A172 (cell line): ENCODE measurements around the gene CLTB. TPM values are rescaled to one million over a fixed set of nuclear protein-coding genes. Genes with fewer than 3 reads are reported as not detected.
A peak's percentile ranks its signal among the peaks of the same experiment; 100 is the strongest.
"Not testable (repeated sequence)": the region's sequence is repeated elsewhere in the genome, so short reads cannot be mapped to it uniquely, and the experiment has no call there.

Source experiments
- DNase-seq: peaks from one replicate; pipeline ENCODE4 v3.0.0-alpha.2; 2015; ENCODE audit warnings: low spot score
- total RNA-seq: library from RNA; depleted of rRNA; stranded (reverse); fragments of >200 nt; shearing (Covaris generic); gene quantifications from 2 replicates; pipeline ENCODE4 v1.2.3, GENCODE V29; 2014; rRNA removed

CLTB gene, protein sequence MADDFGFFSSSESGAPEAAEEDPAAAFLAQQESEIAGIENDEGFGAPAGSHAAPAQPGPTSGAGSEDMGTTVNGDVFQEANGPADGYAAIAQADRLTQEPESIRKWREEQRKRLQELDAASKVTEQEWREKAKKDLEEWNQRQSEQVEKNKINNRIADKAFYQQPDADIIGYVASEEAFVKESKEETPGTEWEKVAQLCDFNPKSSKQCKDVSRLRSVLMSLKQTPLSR
- 193 and 203 TPM in 2 replicates for total RNA-seq

DNA sequence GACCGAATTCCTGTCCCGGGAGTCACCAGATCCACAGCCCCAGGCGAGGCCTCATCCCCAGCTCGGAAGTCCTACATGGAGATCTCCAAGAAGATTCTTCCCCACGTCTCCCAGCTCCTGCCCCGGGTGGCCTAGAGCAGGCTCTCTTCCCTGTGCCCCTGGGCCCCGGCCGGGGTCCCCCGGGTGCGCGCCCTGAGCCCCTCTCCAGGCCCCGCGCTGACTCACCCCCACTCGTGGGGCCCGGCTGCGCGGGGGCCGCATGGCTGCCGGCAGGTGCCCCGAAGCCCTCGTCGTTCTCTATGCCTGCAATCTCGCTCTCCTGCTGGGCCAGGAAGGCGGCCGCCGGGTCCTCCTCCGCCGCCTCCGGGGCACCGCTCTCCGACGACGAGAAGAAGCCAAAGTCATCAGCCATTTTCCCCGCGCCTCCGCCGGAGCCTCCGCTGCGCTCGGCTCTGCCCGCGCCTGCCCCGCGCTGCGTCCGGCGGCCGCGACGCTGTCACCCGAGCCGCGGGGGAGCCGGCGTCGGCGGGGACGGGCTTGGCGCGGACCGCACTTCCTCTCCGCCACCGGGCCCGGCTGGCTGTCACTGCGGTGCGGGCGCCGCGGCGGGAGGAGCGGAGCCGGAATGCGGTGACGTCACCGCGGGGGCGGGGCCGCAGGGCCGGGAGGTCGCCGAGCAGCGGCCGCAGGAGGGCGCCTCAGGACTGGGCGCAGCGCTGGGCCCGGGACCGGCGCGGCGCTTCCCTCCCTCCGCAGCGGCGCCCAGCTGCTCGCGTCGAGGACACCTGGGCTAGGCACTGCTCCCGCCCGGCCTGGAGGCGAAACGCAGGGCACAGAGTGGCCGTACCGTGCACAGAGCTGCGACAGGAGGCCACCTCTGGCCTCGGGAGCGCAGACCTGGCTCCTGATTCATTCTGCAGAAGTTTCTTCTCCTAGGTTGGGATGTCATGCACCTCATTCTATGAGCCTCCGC, at the start of gene CLTB:
Gene CLTB (minus strand): TSS at position 588 of the 973 bp plus-strand sequence. CDS start 176 bp downstream, at position 412.
- DNase-seq, result peak; percentile 72

DNA sequence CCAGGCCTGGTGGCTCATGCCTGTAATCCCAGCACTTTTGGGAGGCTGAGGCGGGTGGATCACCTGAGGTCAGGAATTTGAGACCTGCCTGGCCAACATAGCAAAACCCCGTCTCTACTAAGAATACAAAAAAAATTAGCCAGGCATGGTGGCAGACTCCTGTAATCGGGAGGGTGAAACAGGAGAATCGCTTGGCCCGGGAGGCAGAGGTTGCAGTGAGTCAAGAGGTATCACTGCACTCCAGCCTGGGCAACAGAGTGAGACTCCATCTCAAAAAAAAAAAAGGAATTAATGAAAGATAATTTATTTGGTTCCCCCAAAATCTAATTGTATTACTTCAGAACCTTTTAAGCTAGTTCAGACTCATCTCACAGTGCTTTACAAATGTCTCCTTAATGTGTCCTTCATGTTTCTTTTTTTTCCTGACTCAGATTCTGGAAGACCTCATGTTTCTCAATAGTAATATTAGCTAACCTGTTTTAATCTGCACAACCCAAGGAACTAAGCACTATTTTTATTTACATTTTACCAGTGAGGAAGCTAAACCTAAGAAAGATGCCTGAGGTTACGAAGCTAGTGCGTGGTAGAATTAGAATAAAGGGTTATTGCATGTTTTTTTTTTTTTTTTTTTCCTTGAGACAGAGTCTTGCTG, 46.9 kb upstream of the CLTB start:
- DNase-seq, result no peak

DNA sequence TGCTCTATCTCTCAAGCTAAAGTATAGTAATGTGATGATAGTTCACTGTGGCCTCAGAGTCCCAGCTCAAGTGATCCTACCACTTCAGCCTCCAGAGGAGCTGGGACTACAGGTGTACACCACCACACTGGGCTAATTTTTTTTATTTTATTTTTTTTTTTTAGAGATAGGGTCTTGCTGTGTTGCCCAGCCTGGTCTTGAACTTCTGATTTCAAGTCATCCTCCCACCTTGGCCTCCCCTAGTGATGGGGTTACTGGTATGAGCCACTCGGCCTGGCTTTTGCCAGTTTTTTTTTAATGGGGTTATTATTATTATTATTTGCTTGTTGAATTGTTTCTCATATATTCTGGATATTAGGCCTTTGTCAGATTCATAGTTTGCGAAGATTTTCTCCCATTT, 45.0 kb upstream of the CLTB start:
- no peak for DNase-seq

DNA sequence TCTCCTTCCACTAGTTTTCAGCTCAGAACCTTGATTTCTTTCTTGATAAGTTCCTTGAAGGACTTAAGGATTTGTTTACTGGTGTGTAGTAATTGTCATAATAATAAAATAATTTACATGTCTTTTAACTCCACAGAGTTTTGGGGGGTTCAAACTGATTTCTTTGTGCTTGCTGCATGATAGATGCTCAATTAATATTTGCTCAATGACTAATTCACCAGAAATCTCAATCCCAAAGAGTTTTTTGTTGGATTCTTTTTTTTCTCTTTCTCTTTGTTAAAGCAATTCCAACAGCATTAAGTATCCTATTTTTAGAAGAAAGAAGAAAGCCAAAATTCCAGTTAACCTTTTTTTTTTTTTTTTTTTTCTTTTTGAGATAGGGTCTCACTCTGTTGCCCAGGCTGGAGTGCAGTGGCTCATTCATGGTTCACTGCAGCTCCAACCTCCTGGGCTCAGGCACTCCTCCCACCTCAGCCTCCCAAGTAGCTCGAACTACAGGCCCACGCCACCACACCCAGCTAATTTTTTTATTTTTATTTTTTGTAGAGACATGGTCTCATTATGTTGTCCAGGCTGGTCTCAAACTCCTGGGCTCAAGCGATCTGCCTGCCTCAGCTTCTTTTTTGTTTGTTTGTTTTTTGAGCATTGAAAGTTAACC, 42.7 kb upstream of the CLTB start:
- no peak for DNase-seq

DNA sequence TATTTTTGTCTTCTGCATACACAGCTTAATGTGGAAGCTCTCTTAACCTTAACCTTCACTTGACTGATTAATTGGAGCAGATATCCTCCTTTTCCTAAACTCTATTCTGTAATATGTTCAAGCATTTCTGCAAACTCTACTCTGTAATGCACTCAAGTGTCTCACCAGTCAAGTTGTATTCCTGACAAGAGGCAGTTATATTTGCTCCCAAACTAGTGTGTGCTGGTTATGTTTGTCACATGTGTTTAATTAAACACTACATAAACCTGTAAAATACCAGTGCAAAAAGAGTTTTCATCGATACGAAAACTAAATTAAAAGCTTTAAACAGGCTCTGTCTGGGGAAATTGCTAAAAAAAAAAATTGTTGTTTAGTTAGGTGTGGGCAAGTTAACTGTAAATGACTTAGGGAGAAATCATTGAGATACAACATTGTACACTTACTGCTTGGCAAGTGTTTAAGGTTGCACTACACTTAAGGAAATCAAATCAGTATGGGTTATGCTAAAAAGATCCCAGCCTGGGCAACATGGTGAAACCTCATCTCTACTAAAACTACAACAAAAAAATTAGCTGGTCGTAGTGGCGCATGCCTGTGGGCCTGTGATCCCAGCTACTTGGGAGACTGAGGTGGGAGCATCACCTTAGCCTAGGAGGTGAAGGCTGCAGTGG, 38.5 kb upstream of the CLTB start:
- DNase-seq, result no peak

DNA sequence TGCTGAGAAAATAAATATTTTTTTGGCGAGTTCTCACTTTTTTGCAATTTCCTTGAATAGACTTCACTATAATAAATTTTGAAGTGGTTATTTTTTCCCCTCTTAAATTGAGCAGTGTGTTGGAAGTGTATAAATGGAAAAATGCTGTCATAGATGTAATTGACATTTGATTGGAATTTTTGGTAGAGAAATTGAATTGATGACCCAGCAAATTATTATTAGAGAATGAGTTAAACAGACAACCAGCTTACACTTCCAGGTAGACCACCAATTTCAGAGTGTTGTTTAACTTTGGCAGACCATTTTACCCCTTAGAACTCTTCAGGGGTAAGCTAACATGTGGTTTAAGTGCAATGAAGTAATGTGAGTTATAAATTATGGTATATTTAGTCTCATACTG, 33.7 kb upstream of the CLTB start:
- DNase-seq, result no peak

DNA sequence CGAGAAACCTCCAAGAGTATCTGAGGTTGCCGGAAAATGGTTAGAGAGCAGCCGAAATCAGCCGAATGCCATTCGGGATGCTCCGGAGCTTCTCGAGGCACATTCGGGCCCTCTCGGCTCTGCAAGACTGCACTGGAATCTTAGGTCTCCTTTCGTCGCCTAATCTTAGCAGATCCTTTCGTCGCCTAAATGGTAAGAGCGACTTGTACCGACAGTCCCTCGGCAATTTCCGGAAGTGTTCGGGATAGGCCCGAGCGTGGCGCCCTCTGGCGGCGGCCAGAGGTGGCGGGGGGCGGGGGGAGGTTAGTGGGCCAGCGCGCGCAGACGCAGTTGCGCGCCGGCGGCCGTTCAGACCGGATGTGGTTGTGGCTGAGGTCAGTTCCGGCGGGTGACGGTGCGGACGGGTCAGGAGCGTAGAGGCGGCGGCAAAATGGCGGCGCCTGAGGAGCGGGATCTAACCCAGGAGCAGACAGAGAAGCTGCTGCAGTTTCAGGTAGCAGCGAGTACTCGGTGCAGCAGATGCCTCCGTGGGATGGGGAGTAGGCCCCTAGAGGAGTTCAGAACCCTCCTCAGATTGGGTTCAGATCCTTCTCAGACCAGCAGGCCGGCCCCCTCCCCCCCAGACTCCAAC, 31.8 kb upstream of the CLTB start, which contains the start of gene FAF2:
Gene FAF2 (plus strand): TSS at position 408 of the 631 bp plus-strand sequence. CDS start 23 bp downstream, at position 431.
- DNase-seq, result peak; percentile 98

DNA sequence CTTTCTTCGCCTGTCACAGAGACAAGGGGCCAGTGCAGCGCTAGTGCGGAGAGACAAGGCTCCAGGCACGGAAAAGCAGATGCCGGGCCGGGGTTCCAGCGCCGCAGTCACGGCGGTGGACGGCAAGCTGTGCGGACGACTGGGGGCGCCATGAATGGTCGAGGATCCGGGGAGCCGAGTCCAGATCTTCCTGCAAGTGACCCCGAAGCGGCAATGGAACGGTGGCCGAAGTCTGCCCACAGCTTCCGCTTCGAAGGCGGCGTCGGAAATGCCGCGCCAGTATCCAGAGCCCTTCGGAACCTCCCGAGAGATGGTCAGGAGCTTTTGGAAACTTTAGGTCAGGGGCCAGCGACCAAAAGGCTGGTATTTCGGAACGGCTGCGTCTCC, 31.2 kb upstream of the CLTB start:
- no peak for DNase-seq

DNA sequence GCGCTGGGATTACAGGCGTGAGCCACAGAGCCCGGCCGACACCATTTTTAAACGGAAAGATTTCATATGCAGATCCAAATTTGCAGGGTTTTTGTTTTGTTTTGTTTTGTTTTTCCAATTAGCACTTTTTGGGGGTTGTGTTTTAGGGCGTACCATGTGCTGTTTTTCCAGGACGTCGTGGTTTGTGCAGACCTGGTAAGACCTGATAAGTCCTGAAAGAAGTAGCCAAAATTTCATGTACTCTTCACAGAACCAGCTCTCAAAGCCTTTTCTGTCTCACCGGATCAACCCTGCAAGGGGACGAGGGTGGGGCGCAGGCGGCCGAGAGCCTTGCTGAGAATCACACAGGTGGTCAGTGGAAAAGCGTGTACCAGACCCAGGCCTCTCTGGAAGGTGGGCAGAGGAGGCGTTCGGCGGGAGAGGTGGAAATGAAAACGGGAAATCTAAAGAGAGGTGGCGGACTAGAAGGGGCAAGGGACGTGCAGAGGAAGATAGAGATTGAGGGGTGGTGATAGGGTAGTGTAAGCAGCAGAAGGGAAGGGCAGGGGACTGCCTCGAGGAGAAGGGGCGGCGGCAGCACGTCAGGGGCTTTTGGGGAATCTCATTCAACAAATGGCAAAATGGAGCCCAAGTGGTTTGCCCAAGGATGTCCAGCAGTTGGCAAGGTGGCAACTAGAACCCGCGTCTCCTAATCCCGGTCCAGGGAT, 30.7 kb upstream of the CLTB start:
- DNase-seq, result no peak

DNA sequence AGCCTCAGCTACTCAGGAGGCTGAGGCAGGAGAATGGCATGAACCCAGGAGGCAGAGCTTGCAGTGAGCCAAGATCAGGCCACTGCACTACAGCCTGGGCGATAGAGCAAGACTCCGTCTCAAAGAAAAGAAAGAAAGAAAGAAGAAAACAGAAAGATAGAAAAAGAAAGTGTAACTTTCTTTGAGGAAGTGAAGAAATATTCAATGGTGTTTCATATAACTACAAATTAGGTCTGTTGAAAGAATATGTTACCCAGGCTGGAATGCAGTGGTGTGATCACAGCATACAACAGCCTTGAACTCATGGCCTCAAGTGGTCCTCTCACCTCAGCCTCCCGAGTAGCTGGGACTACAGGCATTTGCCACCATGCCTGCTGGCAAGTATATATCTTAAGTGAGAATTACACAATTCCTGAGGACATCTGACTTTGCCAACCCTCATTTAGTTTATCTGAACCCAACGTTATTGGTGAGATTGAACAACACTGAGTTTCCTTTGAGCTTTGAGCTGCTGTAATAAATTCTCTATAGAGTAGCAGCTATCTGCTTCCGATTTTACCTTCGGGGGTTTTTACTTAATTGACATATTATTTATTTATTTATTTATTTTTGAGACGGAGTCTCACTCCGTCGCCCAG, 29.8 kb upstream of the CLTB start:
- DNase-seq, result no peak

DNA sequence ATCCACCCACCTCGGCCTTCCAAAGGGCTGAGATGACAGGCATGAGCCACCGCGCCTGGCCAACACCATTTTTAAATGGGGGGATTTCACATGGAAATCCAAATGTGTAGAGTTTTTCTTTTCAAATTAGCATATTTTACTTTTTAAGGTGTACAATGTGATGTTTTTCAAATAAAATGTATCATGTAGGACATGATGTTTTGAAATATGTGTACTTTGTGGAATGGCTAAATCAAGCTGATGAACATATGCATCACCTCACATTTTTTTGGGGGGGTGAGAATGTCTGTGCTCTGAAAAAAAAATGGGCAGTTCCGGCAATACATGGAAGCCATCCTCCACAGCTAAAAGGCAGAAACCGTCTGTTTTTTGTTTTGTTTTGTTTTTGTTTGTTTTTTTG, 28.4 kb upstream of the CLTB start:
- DNase-seq, result no peak

DNA sequence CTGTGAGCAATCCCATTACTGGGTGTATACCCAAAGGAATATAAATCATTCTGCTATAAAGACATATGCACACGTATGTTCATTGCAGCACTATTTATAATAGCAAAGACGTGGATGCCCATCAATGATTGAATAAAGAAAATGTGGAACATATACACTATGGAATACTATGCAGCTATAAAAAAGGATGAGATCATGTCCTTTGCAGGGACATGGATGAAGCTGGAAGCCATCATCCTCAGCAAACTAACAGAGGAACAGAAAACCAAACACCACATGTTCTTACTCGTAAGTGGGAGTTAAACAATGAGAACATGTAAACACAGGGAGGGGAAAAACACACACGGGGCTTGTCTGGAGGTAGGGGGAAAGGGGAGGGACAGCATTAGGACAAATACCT, 26.6 kb upstream of the CLTB start:
- not testable (repeated sequence) for DNase-seq

DNA sequence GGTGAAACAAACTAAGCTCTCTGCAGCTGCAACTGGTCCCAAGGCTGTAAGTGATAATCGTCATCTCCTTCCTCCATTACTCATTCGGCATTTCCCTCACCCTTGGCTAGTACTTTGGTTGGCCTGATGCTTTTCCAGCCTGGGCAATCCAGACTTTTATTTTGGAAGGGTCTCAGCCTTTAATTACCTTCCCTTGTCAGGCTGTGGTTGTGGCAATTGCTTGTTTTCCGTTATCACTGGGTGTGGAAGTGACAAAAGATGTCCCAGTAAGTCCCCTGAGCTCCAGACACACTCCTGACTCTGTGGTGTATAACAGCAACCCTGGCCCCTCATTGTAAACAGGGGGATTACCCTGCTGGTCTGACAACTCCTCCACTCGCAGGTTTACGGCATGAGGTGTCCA, 25.6 kb upstream of the CLTB start:
- peak; percentile 57 for DNase-seq

DNA sequence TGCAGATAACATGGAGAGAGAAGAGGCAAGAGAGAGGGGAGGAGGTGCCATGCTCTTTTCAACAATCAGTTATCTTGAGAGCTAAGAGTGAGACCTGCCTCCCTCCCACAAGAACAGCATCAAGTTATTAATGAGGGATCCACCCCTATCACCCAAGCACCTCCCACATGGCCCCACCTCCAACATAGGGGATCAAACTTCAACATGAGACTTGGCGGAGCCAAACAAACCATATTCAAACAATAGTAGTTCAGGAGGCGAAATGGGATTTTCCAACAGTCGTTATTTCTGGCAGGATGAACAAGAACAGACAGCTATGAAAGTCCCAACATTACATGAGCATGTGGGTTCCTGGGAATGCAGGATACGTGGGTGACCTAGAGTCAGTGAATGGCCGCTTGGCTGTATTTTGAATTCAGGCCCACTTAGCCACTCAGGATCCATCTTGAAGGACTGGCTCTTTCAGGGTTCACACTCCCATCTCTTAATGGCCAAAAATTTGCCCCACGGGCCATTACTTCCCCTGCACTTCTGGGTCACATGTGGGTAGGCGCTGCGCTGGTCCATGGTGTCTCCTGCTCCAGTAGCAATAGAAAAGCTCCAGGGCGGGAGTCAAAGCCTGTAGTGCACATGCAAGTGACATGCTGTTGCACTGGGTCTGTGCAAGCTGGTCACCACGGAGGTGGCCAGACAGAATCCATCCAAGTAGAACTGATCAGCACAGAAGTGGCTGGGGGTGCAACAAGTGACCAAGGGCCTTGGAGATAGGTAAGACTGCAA, 24.8 kb upstream of the CLTB start:
- DNase-seq, result peak; percentile 16

DNA sequence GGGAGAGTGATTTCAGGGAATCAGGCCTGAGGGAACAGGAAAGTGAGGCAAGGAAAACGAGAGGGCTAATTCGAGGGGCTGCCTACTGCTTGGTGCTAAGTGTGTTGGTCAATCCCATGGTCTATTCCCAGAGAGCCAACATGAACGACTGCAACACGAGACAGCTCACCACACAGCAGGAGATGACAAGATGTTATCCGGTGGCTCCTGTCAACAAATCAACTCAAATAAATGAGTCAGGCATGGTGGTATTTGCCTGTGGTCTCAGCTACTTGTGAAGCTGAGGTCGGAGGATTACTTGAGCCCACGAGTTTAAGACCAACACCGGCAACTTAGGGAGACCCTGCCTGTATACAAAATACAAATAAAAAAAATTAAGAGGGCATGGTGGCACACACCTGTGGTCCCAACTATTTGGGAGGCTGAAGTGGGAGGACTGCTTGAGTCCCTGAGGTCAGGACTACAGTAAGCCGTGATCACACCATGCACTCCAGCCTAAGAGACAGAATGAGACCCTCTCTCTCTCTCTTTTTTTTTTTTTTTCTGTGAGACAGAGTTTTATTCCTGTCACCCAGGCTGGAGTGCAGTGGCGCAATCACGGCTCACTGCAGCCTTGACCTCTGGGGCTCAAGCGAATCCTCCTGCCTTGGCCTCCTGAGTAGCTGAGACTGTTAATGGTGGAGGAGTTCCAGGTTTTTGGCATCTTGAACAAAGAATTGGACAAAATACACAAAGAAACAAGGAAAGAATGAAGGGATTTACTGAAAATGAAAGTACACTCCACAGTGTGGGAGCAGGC, 22.8 kb upstream of the CLTB start:
- DNase-seq, result peak; percentile 85

DNA sequence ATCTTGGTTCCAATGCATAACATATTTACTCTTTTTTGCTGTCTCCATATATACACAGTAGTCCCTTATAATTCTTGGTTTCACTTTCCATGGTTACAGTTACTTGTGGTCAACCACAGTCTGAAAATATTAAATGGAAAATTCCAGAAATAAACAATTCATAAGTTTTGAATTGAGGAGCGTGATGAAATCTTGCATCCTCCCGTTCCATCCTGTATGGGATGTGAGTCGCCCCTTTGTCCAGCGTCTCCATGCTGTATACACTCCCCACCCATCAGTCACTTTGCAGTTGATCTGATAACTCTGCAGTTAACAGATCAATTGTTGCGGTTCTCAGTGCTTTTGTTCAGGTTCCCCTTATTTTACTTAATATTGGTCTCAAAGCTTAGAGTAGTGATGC, 20.3 kb upstream of the CLTB start:
- DNase-seq, result peak; percentile 11

DNA sequence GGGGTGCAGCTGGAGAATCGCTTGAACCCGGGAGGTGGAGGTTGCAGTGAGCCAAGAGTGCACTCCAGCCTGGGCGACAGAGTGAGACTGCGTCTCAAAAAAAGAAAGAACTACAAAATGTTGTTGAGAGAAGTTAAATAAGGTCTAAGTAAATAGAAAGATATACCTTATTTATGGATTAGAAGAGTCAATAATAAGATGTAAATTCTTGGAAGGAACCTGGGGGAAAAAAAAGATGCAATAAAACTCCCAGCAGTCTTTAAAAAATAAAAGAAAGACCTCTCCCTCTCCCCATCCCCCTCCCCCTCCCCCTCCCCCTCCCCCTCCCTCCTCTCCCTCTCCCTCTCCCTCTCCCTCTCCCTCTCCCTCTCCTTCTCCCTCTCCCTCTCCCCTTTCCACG, 16.4 kb upstream of the CLTB start:
- DNase-seq, result no peak

DNA sequence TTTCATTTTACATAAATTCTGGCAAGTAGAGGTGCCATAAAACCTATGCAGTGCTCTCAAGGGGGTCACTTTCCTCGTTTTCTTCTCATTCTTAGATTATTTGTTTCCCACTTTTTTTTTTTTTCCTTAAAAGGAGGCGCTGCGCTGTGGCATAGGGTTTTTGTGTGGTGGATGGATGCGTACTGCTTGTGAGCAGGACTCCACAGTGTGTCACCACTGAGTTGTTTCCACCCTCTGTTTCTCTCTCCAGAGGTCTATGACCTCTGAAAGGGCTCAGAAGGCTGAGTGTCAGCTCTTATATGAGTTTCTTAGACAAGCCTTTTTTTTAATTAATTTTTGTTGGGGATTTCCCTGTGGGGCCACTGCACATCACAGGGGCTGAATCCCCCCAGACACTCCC, 13.6 kb upstream of the CLTB start:
- no peak for DNase-seq
